Central memory CD4-positive, alpha-beta T cell (primary cell): ENCODE data around the gene CDK5RAP3.

Experiments
- DNase-seq: peaks from one replicate; pipeline ENCODE4 v3.0.0; 2022

CDK5RAP3 gene

GRCh38 chr17:47949197-47949759 lies 21.6 kb upstream of the CDK5RAP3 start:
- DNase-seq = peak; percentile 54

- DNase-seq = no peak
Measured at GRCh38 chr17:47949946-47950345, 21.0 kb upstream of the CDK5RAP3 start.

- DNase-seq = no peak
Measured at GRCh38 chr17:47950448-47950847, 20.5 kb upstream of the CDK5RAP3 start.

GRCh38 chr17:47952171-47953021 lies 18.5 kb upstream of the CDK5RAP3 start:
- no peak for DNase-seq

GRCh38 chr17:47953909-47954308 lies 17.0 kb upstream of the CDK5RAP3 start:
- DNase-seq = no peak

GRCh38 chr17:47955497-47956461 lies 15.1 kb upstream of the CDK5RAP3 start:
- DNase-seq = no peak

GRCh38 chr17:47956791-47957590 lies 13.9 kb upstream of the CDK5RAP3 start:
- DNase-seq = no peak

GRCh38 chr17:47957591-47958490 lies 13.1 kb upstream of the CDK5RAP3 start, which contains the start of gene PRR15L:
TSS of gene PRR15L (minus strand) at chr17:47957883. CDS start at chr17:47953234, 4,649 bp downstream.
- DNase-seq = no peak

- no peak for DNase-seq
Measured at GRCh38 chr17:47959825-47960655, 10.9 kb upstream of the CDK5RAP3 start.

- DNase-seq = no peak
Measured at GRCh38 chr17:47961406-47961805, 9.5 kb upstream of the CDK5RAP3 start.

- DNase-seq = no peak
Measured at GRCh38 chr17:47962901-47963300, 8.0 kb upstream of the CDK5RAP3 start.

GRCh38 chr17:47964856-47965255 lies 6.1 kb upstream of the CDK5RAP3 start:
- no peak for DNase-seq

- no peak for DNase-seq
Measured at GRCh38 chr17:47966079-47966519, 4.8 kb upstream of the CDK5RAP3 start.

- DNase-seq = no peak
Measured at GRCh38 chr17:47967607-47968252, 3.2 kb upstream of the CDK5RAP3 start.

- no peak for DNase-seq
Measured at GRCh38 chr17:47968836-47969235, 2.1 kb upstream of the CDK5RAP3 start.

GRCh38 chr17:47969930-47970724 lies 786 bp upstream of the CDK5RAP3 start:
- no peak for DNase-seq

GRCh38 chr17:47973541-47973940 lies 2.6 kb downstream of the CDK5RAP3 start:
- no peak for DNase-seq

- DNase-seq = no peak
Measured at GRCh38 chr17:47975189-47975822, 4.4 kb downstream of the CDK5RAP3 start.
